ENCODE results near the gene MYO7B. TPM values are rescaled to one million over a fixed set of nuclear protein-coding genes. Genes with fewer than 3 reads are reported as not detected.

The MYO7B gene
- total RNA-seq, 4 donors from 2014 or later, result 0.56 TPM; not detected in 3

DNA sequence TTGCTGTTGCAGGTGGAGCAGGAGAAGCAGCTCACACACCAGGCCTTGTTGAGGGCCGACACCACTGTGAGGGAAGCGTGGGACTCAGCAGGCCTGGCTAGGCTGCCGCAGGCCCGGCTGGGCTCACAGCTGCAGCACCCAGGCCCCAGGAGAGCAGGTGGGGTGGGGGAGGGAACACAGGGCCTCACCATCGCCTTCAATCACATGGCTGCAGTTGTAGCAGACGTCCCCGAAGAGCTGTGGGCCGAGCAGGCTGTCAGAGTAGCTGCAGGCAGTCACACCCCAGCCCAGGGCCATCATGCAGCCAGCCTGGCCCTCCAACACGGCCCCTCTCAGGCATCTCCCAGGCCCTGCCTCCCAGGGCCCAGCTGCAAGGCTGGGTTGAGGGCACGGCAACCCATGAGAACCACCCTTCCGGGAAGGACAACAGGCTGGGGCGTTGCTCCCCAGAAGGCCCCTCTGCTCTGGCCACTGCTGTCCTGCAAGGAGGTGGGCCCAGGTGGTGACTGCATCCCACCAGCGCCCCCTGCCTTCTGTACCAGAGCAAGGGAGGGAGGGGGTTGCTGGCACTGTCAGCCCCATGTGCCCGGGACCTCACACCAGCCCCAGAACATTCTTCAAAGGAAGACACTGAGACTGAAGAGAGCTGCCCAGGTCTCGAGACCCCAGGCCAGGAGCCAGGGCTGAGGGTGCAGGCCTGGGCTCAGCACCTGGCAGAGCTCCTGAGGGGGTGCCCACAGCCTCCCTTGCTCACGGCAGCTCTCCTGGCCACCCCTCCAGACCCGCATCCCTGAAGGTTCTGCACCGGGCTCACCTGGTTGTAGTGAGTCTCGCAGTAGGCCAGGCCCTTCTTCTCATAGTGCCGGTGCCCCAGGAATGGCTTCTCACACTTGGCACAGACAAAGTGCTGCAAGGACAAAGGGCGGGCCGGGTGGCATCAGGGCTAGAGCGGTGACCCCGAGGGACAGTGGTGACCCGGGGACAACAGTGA lies 104.9 kb downstream of the MYO7B start:
- Histone ChIP-seq H3K4me1 (peaks cover 5 to 16% of the 10 kb centered on the region in 2 donors), H3K27ac (no peak overlapping the region), H3K9me3 (no peaks in the 10 kb centered on the region), H3K27me3 (no peaks in the 10 kb centered on the region), H3K36me3 (no peaks in the 10 kb centered on the region), H3K4me3 (replicated peaks in 1 of 3) (no peak overlapping the region)
- DNase-seq, result no peak
- 85 to 99% methylated on average over 11 to 14 of the region's 25 CpGs for WGBS, 2 donors
- intact Hi-C loops (cut with DNase I), result no loop called here
- TF ChIP-seq, protein P1, sequence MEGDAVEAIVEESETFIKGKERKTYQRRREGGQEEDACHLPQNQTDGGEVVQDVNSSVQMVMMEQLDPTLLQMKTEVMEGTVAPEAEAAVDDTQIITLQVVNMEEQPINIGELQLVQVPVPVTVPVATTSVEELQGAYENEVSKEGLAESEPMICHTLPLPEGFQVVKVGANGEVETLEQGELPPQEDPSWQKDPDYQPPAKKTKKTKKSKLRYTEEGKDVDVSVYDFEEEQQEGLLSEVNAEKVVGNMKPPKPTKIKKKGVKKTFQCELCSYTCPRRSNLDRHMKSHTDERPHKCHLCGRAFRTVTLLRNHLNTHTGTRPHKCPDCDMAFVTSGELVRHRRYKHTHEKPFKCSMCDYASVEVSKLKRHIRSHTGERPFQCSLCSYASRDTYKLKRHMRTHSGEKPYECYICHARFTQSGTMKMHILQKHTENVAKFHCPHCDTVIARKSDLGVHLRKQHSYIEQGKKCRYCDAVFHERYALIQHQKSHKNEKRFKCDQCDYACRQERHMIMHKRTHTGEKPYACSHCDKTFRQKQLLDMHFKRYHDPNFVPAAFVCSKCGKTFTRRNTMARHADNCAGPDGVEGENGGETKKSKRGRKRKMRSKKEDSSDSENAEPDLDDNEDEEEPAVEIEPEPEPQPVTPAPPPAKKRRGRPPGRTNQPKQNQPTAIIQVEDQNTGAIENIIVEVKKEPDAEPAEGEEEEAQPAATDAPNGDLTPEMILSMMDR (IDR thresholded peaks at IDR 0.05), result no peak
- no peak for TF ChIP-seq POLR2A (IDR thresholded peaks at IDR 0.05)

DNA sequence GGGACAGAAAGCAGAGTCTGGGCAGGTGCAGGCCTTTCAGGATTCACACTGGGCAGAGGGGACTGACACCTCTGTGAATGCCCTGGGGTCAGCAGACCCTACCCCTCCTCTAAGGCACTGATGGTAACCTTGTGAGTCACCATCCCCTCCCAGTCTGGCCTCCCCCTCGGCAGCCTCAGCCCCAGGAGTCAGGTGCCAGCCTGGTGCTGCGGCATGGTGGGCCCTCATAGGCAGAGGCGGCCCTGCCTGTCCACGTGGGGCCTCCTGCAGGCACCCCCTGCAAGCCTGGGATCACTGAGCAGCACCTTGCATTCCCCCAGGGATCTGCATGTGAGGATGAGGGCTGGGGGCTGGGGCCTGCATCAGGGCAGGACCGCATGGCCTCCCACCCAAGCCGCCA lies 105.7 kb downstream of the MYO7B start:
- Histone ChIP-seq H3K36me3 (no peaks in the 10 kb centered on the region), H3K4me1 (peaks cover 5 to 16% of the 10 kb centered on the region in 2 donors), H3K9me3 (no peaks in the 10 kb centered on the region), H3K27me3 (no peaks in the 10 kb centered on the region), H3K27ac (no peak overlapping the region), H3K4me3 (replicated peaks in 1 of 3) (no peak overlapping the region)
- TF ChIP-seq, protein P1 (IDR thresholded peaks at IDR 0.05), result no peak
- no peak for TF ChIP-seq POLR2A (IDR thresholded peaks at IDR 0.05)
- WGBS, 2 donors, result 96% methylated on average over 4 of the region's 6 CpGs; no CpG with 5 or more reads in 1 of the 2 donors
- intact Hi-C loops (cut with DNase I), result no loop called here
- no peak for DNase-seq

DNA sequence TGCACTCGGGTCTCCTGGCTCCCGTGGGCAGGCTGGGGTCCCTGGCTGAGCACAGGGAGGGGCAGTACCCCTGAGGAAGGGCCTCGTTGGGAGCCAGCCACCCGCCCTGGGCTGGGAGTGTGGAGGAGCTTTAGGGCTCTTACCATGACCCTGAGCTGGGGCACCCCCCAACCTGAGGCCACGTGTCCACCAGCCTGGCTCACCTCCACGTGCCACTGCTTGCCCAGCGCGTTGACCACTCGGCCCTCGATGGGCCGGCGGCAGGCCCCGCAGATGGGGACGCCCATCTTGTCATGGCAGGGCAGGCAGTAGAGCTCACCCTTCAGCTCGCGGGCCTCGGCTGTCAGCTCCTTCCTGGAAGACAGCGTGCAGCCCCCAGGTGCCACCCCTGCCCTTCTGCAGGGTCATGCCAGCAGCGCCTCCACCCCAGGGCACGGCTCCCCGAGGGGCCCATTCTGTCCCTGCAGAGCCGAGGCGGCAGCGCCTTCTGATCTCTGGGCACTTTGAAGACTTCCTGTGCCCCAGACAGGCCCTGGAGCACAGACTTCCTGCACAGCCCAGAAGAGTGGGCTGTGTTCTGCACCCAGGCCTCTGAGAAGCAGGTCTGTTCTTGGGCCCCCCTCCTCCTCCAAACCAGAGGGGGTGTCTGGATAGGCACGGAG lies 106.5 kb downstream of the MYO7B start:
- H3K36me3 ChIP-seq, result no peaks in the 10 kb centered on the region
- no peak overlapping the region for H3K27ac ChIP-seq
- 71% methylated on average over 13 to 15 of the region's 25 CpGs for WGBS, 2 donors
- peaks cover 5 to 23% of the 10 kb centered on the region in 2 donors for H3K4me1 ChIP-seq
- no peaks in the 10 kb centered on the region for H3K27me3 ChIP-seq
- no peak for TF ChIP-seq POLR2A (IDR thresholded peaks at IDR 0.05)
- H3K4me3 ChIP-seq (replicated peaks in 1 of 3), result no peak overlapping the region
- intact Hi-C loops (cut with DNase I), result no loop called here
- DNase-seq, result no peak
- H3K9me3 ChIP-seq, result no peaks in the 10 kb centered on the region

DNA sequence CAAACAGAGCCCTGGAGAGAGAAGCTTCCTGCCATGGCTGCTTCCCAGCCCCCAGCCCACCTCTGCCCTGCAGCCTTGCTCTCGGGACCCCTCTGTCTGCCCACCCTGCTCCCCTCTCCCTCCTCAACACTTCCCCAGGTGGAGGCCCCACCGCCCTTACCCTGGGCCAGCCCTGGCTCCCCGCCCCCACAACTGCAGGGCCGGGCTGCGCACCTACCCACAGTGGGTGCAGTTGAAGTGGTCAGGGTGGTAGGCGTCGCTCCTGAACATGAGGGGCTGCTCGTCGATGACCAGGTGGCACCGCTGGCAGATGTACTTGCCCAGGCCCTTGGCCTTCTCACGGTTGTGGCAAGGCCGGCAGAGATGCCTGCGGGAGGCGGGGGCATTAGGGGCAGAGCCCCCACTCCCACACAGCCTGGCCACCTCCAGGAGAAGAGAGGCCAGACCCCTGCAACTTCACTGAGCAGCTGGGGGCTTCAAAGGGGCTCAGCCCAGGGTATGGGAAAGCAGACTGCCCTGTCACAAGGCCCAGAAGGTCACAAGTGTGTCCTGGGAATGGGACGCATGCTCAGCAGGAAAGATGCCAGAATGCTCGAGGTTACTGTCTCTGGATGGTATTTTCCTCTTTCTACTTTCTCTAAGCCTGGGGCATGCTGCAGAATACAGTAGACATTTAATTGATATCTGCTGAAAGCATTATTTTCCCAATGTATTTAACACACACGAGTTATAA lies 107.4 kb downstream of the MYO7B start:
- Histone ChIP-seq H3K27me3 (no peaks in the 10 kb centered on the region), H3K36me3 (no peaks in the 10 kb centered on the region), H3K4me1 (peaks cover 0 to 23% of the 10 kb centered on the region in 2 donors), H3K27ac (no peak overlapping the region), H3K4me3 (replicated peaks in 1 of 3) (no peak overlapping the region), H3K9me3 (no peaks in the 10 kb centered on the region)
- intact Hi-C loops (cut with DNase I), result no loop called here
- TF ChIP-seq POLR2A (IDR thresholded peaks at IDR 0.05), result no peak
- TF ChIP-seq, protein P1 (IDR thresholded peaks at IDR 0.05), result no peak
- WGBS, 2 donors, result 72 to 75% methylated on average over 5 to 11 of the region's 17 CpGs
- DNase-seq, result no peak

DNA sequence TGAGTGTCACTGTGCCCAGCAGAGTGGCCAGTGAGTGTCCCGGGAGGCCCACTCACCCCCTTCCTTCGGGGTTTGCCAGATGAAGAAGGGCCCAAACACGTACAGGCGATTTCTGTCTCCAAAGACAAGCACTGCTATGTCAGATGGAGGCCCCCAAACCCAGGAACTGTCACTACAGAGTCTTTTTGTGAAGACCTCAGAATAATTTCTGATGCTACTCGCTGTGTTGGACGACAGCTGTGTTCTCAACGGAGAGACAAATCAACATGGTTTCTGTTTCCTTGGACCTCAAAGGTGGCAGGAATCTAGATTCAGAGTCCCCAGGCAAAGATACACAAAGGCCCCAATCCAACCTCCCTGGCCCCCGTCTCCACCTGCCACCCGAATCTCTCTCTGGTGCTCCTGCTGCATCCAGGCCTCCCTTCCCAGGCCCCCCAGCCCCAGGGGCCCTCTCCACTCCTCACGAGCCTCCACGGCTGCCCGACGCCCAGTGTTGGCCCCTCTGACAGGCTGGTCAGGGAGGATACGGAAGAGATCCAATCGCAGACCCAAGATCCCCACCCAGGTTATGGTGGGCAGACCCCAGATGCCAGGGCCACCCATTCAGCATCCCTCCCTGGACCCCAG lies 108.1 kb downstream of the MYO7B start:
- H3K4me1 ChIP-seq, result peaks cover 0 to 21% of the 10 kb centered on the region in 2 donors
- TF ChIP-seq POLR2A (IDR thresholded peaks at IDR 0.05), result no peak
- TF ChIP-seq, protein P1 (IDR thresholded peaks at IDR 0.05), result no peak
- no peaks in the 10 kb centered on the region for H3K27me3 ChIP-seq
- no peaks in the 10 kb centered on the region for H3K36me3 ChIP-seq
- intact Hi-C loops (cut with DNase I), result no loop called here
- 96 to 97% methylated on average over 15 of the region's 15 CpGs for WGBS, 2 donors
- H3K27ac ChIP-seq, result no peak overlapping the region
- H3K4me3 ChIP-seq (replicated peaks in 1 of 3), result no peak overlapping the region
- DNase-seq, result no peak
- H3K9me3 ChIP-seq, result no peaks in the 10 kb centered on the region

Measured in thyroid gland (tissue), 4 donors.